ENCODE data around the gene HSD17B4.

DNA sequence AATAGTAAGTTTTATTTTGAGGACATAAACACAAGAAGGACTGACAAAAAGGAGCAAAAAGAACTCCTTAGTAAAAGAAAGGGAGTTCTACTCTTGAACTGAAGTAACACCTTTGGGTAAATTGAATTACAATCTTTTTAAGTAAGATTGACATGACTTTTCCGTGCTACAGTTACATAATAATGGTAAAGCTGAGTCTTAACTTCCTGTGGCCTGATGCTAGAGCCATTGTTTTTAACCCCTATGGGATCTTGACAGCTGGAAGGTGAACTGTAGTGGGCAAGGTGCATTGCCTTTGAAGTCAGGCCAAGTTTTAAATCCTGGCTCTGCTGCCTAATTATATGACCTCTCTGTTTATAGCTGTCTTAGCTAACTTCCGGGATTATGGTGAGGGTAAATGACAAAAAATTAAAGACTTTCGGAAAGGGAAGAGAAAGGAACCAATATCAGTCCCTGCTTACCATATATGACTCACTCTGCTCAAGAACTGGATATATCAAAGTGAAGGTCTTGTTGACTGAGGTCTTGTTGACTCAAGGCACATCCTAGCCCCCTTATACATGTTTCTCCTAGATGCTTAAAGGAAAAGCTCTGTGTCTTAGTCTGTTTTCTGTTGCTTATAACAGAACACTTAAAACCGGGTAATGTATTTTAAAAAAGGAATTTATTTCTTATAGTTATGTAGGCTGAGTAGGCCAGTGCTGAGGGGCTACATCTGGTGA lies 6.8 kb downstream of the HSD17B4 start:
- TF ChIP-seq CTCF (IDR thresholded peaks at IDR 0.05) (no peak), TCF7L2 (IDR thresholded peaks at IDR 0.05; ENCODE audit: low read depth, low read length) (no peak), REST (IDR thresholded peaks at IDR 0.05; ENCODE audit: insufficient read depth in 1 of 2, low read depth in 2 of 2, low read length in 1 of 2) (no peak), POLR2AphosphoS5 (IDR thresholded peaks at IDR 0.05; ENCODE audit: low read depth, low read length) (no peak)
